ENCODE results near the gene PRR18.

GRCh38 chr6:166266336-166266735 is 41.9 kb downstream of the PRR18 start:
- no peak for TF ChIP-seq CTCF (IDR thresholded peaks at IDR 0.05)
- TF ChIP-seq EP300 (IDR thresholded peaks at IDR 0.05), result no peak
